Sciatic nerve (tissue), 2 donors: Measurements from ENCODE around the gene NISCH. TPM values are rescaled to one million over a fixed set of nuclear protein-coding genes. Genes with fewer than 3 reads are reported as not detected.

Source experiments
- ATAC-seq: fragments of 200-7000 bp; cut with Tn5 transposase; one replicate; pipeline ENCODE4 v1.9.1; 2020; ENCODE audit warnings: mild to moderate bottlenecking, moderate library complexity
- DNase-seq: peaks from one replicate; pipeline ENCODE4 v3.0.0-alpha.2; 2020; ENCODE audit warnings: low spot score
- intact Hi-C: fragments of 100-400 bp; cut with DNase I; formaldehyde crosslinking; loops from one replicate; pipeline ENCODE4 v1.14.2; 2022
- total RNA-seq: library from RNA; stranded (reverse); fragmentation: NEBNext Ultra II Directional; extraction: Animal tissue kit (Norgen Biotek cat#: 25700); gene quantifications from one replicate; pipeline ENCODE4 v1.2.1, GENCODE V29; 2021
- donor health status: DM: no; HTN: no; CAD: no.
- donor health status: DM: no; HTN: no; CAD: no.

NISCH gene
- total RNA-seq, 1 donor from 2014 or later: 163 TPM

DNA sequence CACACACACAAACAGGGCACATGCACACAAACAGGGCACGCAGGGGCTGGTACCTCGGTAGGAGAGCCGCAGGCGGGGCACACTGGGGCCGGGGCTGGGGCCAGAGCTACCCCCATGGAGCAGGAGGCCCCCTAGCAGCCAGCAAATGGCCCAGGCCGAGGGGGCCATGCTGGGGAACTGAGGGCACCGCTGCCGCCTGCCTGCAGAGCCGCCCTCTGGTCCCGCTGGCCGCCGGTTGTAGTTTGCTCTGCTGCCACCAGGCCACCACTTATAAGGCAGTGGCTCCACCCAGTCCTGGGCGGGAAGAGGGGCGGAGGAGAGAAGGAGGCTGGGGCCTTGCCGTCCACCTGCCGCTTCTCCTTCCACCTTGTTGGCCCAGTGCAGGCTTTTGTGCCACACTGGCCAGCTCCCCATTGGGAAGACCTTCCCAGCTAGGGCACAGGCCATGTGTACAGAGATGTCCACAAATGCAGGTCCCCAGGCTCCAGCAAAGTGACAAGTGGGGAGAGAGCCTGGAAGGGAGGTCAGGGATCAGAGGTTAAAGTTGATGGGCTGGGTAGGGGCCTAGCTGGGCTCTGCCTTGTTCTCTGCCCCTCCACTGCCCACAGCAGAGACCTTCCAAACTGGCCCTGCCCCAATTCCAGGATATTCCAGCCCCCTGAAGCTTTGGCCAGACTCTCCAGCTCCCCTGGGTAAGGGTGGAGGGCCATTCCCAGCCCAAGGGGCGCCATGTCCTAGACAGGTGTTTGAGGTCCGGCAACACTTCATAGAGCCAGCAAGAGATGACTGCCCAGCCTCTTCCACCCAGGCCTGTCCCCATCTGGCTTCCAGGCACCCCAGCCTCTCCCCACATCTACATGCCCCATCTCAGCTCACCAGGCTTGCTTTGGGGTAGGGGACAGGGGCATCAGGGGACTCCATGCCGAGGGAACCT is 10.3 kb upstream of the NISCH start, which contains the start of gene SEMA3G:
TSS of gene SEMA3G (minus strand) at position 244 of the 934 bp plus-strand sequence. CDS start at position 168, 76 bp downstream.
- ATAC-seq (peak; percentile 55), DNase-seq (peak; percentile 83)
- intact Hi-C loops: no loop called here

DNA sequence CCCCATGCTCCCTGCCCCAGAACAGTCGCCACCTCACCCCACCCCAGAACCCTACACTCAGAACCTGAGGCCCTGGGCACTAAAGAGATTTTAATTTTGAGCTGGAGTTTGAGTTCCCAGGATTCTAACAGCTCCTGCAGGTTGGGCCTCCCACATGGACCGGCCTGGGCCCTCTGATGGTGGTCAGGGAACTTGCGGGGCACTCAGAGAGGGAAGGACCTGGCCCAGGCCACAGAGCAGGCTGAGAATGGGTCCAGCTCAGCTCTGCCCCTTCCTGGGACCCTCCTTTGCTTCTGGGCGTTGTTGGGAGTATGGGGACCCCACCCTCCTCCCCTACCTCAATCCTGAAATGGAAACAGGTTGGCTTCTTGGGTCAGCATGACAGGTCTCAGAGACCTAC is 9.4 kb upstream of the NISCH start:
- DNase-seq: no peak
- intact Hi-C loops: no loop called here
- ATAC-seq: no peak

DNA sequence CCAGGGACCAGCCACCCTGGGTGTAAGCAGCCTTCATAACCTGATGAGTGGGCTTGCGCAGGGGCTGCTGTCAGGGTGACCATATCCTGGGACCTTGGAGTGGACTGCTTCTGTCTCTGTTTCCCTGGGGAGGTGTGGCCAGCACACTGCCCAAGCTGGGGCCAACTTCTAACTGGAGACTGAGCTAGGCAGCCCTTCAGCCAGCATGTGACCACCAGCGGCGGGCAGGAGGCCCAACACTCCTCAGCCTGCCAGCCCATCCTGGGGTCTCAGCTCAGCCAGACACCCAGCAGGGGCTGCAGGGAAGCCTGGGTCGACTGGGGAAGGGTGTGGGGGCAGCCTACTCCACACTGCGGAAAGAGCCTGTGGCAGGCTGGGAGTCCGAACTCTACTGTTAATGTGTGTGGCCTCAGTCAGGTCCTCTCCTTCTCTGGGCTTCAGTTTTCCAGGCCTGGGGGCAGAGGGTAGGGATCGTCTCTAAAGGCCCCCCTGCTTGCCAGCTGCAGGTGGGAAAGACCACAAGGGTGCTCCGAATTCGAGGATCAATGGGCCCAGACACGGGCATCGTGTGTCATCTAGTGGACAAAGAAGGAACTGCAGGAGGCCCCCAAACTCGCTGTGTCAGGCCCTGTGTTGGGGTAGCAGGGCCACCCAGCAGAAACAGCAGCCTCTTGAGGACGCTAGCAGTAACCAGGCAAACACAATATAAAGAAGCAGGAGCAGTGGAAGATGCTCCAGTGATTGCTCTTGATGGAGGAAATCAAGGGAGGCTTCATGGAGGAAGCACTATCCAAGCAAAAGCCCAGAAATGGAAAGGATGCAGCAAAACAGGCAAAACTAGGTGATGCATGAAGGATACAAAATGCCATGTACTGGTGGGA is 8.5 kb upstream of the NISCH start:
- DNase-seq (no peak), ATAC-seq (peak; percentile 65)
- intact Hi-C loops: no loop called here

DNA sequence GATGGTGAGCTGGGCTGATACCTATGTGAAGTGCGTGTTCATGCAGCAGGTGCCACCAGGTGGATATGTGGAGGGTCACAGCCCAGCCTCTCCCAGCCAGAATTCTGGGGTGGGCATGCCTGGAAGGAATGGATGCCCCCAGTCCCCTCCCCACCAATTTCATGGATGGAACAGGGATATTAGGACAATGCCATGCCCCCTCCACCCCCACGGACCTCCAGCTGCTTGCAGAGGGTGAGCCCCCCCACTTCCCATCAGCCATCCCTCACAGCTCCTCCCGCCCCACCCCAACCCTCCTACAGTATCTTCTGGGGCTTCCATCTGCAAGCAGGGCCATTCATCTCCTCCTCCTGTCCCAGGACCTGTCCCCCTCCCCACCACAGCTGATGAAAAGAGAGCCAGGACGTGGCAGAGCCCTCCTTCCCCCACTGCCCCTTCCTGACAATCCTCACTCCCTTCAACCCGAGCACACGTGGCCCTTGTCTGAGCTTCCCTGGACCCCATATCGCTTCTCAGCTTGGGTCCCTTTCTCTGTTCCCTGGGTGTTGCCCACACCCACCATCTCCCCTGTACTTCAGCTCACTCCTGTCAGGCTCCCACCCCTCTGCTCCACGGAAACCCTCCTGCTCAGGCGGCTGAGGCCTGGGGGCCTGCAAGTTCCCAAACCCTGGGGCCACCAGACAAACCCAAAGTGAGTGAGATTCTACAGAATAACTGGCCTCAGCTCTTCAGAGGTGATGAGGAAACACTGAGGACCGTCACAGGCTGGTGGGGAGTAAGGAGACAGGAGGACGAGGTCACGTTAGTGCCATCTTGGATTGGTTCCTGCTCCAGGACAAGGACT is 7.7 kb upstream of the NISCH start:
- DNase-seq (no peak), ATAC-seq (no peak)
- intact Hi-C loops: no loop called here

DNA sequence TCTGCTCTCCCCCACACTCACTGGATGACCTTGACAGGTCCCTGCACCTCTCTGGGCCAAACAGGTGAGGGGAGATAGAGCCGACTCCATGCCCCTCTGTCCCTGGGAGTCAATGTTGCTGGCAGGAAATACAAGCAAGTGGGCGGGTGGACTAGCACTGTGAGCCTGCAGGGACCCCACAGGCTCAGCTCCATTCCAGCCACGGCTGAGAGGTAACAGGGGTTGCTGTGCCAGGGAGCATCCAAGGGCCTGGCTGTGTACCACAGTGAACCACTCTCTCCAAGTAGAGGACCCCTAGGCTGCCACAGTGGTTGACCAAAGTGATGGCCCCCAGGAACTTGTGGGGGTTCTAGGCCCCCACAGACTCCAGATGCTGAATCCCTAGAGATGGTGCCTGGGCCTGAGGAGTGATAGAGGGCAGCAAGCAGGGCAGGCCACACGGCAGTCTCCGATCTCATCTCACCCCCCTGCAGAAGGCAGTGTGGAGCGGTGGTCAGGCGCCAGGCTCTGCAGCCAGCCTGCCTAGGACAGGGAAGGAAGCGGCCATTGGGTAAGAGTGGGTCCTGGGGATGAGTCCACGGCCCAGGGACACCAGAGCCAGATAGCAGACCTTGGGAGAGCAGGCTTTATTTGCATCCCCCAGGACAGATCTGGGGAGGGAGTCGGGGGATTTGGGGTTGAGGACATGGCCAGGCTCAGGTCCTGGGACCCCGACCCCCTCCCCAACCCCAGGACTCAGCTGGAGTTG is 4.7 kb upstream of the NISCH start:
- DNase-seq: no peak
- ATAC-seq: no peak
- intact Hi-C loops: loop anchor here (10.0 kb wide), 1 partner anchor 234 kb away; the partner anchor contains the start of genes GNL3 and PBRM1

DNA sequence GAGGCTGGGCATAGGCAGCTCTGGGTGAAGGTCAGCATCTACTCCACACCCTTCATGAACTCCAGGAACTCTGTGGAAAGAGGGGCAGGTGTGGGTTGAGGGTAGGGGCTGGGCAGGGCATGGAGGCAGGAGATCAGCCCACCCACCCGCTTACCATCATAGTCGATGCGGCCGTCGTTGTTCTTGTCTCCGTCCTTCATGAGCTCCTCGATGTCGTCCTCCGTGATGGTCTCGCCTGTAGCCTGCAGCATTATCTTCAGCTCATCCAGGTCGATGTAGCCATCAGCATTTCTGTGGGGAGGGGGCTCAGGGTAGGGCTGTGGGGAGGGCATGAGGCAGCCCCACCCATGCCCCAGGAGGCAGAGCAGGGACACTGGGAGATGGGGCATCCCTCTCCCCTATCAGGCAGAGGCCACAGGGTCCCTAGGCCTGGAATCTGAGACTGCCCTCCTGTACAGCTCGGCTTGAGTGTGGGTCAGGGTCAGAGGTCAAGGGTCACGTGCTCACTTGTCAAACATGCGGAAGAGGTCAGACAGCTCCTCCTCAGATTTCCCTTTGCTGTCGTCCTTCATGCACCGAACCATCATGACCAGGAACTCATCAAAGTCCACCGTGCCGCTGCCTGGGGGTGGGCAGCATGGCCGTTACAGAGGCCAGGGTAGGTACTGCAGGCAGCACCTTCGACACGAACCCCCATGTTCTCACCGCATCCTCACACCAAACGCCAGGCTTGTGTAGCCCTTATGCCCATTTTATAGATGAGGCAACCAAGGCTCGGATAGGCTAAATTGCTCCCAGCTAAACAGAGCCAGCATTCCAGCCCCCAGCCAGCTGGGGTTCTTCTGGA is 3.9 kb upstream of the NISCH start:
- no peak for ATAC-seq
- DNase-seq: no peak
- intact Hi-C loops: loop anchor here (10.0 kb wide), 1 partner anchor 233 kb away; the partner anchor contains the start of genes GNL3 and PBRM1

DNA sequence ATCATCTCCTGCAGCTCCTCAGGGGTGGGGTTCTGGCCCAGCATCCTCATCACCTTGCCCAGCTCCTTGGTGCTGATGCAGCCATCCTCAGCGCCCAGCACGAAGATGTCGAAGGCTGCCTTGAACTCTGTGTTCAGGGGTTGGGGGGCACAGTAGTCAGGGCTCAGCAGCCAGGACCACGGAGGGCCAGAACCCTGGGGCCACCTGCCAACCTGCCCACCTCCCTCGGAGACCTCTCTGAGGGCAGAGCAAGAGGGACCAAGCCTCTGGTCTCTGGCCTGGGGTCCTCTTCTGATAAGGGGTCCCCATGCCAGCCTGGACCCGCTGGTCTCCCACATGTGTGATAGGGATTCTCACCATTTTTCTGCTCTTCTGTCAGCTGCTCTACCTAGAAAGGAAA is 3.3 kb upstream of the NISCH start:
- no peak for ATAC-seq

DNA sequence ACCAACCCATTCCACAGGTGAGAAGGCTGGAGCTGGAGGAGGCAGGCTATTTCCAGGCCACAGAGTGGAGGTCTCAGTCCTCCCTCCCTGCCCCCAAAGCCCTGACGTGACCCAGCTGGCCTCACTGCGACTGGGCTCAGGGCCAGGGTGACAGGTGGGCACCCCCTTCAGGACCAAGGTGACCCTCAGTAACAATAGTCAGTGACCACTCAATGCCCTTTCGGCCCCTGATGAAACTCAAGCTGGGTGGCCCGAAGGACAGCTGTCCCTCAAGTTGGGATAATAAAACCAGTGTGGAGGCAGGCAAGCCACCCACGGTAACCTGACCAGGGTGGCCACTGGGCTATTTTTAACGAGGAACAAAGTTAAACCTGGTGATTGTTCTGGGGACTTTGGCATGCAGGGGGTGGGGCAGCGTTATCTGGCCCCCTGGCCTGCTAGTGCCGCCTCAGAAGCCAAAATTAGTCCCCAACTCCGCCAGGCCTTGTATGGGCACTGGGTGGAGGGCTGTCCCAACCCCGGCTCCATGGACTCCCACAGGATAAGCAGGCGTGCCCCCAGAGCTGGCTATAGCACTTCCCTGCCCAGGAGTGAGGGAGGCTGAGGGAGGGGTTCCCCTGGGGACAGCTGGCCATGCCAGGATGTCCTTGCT is 2.7 kb upstream of the NISCH start:
- intact Hi-C loops: loop anchor here (10.0 kb wide), 1 partner anchor 232 kb away; the partner anchor contains the start of genes GNL3 and PBRM1
- no peak for DNase-seq

More for the DNA sequence above, 3.3 kb upstream of the NISCH start:
- DNase-seq: no peak
- intact Hi-C loops: loop anchor here (10.0 kb wide), 1 partner anchor 233 kb away; the partner anchor contains the start of genes GNL3 and PBRM1

DNA sequence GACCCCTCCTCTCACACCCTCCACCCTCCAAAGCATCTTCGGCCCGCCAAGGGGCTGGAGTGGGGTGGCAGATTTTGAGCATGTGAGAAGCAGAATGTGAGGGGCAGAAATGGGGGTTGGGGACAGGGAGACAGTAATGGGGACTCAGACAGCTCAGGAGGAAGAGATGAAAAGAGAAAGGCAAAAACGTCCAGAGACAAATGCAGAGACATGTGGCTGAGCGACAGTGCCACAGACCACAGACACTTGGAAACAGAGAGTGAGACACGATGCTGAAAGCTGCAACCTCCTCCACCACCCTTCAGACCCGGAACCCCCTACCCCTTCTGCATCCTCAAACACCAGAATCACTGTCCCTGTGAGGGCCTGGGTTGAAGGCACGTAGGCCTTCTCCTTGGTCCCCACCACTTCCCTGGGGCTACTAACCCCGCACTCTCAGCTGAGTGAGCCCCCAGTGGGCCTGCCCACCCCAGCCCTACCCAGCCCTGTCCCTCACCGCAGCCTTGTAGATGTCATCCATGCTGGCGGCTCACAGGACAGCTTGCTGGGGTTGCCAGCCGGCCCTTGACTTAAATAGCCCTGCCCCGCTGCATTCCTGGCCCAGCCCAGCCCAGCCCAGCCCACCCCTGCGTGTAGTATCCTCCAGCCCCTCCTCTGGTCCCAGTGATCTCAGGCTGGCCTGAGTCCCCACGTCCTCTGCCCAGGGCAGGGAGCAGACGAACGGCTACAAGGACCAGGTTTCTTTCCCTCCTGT is 1.7 kb upstream of the NISCH start, which contains the start of gene TNNC1:
TSS of gene TNNC1 (minus strand) at position 546 of the 754 bp plus-strand sequence. CDS start at position 520, 26 bp downstream.
- intact Hi-C loops: loop anchor here (10.0 kb wide), 1 partner anchor 231 kb away; the partner anchor contains the start of genes GNL3 and PBRM1

More for the DNA sequence above, 2.7 kb upstream of the NISCH start:
- ATAC-seq: no peak

DNA sequence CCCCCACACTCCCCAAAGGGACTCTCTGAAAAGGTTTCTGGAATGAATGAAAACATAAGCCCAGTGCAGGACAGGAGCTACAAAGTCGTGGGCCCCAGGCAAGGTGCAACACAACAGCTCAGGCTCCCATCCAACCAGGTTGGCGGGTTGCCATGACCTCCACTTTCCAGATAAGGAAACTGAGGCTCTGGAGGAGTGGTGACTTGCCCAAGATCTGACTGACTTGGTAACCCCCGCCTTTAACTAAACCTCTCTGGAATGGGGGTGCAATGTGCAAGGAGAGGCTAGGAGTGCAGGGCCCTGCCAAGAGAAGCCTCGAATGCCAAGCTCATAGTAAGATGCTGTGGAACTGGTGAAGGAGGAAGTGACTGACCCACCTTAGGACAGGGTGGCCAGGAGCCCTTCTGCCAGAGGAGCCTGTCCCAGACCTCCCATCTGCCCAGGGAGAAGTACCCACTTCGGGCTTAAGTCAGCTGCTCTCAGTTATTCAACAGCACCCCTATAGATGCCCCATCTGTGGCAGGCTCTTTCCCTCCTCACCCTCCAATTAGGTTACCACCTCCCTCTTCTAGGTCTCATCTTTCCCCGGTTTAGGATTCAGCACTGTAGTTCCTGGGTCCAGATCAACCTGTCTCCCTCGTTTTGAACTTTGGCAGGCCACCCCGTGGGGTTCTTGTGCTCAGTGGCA is 1.0 kb upstream of the NISCH start:
- intact Hi-C loops: loop anchor here (10.0 kb wide), 1 partner anchor 230 kb away; the partner anchor contains the start of genes GNL3 and PBRM1
- ATAC-seq (peak; percentile 5), DNase-seq (no peak)

More for the DNA sequence above, 1.7 kb upstream of the NISCH start, which contains the start of gene TNNC1:
- no peak for DNase-seq
- no peak for ATAC-seq

DNA sequence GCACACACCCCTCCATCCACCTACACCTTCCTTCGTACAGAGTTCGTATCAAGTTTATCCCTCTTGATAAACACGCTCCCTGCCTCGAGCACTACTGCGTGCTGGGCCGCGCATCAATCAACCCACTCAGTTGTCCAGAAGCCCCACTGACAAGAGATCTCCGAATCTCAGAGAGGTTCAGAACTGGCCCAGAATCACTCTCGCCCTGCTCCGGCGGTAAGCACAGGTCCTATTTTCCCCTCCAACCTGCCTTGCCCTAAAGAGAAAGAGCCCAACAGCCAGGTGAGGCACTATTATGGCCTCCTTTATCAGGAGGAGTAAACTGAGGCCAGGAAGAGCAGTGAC is 494 bp upstream of the NISCH start:
- peak; percentile 3 for ATAC-seq
- intact Hi-C loops: loop anchor here (10.0 kb wide), 1 partner anchor 230 kb away; the partner anchor contains the start of genes GNL3 and PBRM1

DNA sequence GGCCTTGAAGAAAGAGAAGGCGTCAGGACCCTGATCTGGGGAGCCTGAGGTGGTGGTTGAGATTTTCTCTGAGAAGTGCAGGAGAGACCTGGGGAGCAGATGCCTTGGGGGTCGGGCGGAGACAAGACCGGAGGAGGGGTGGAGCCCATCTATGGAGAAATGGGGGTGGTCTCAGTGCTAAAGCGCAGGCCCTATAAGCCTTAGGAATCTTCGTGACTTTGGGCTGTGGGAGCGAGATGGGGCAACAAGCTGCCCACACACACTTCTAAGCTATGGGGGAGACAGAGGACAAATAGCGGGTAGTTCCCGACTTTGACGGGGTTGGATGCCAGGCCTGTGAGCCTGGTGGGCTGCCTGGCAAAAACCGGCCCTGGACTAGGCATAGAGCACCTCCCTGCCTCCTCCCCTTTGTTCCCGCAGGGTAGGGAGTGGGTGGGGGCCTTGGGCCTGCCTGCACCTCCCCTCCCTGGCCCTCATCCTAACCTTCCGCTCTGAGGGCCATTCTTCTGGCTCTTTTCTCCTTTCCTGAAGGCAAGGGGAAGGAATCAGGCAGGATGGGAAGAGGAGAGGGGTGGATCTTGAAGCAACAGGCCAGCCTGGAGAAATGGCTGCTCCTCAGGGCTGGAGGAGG is 880 bp downstream of the NISCH start:
- intact Hi-C loops: loop anchor here (10.0 kb wide), 1 partner anchor 229 kb away; the partner anchor contains the start of genes GNL3 and PBRM1
- DNase-seq (no peak), ATAC-seq (peak; percentile 77)

More for the DNA sequence above, 494 bp upstream of the NISCH start:
- DNase-seq: no peak

DNA sequence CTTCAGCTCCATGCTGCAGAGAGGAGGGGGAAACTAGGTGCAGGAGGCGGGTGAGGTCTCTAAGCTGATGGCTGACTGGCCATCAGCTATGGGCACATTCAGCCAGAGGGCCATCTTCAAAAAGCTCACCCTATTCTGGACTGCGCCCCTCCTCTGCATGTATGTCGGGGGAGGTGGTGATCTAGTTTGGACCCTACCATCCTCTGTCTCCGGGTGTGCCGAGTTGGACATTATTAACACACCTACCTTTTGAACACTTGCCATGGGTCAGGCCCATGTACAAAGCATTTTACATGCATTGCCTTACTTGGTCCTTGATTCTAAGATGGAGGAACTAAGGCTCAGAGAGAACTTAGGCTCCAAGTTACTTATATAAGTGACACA is 1.4 kb downstream of the NISCH start:
- DNase-seq (no peak), ATAC-seq (peak; percentile 0)
- intact Hi-C loops: loop anchor here (10.0 kb wide), 1 partner anchor 228 kb away; the partner anchor contains the start of genes GNL3 and PBRM1
